GM21367 (cell line): ENCODE data around the gene CCNK.

Experiments
- ATAC-seq: cut with Tn5 transposase; IDR thresholded peaks from one replicate; pipeline ENCODE4 v1.9.1; 2021; ENCODE audit not compliant: unreplicated experiment

The CCNK gene

GRCh38 chr14:99518441-99519346 is 37.5 kb downstream of the CCNK start:
- peak; percentile 66 for ATAC-seq

DNA sequence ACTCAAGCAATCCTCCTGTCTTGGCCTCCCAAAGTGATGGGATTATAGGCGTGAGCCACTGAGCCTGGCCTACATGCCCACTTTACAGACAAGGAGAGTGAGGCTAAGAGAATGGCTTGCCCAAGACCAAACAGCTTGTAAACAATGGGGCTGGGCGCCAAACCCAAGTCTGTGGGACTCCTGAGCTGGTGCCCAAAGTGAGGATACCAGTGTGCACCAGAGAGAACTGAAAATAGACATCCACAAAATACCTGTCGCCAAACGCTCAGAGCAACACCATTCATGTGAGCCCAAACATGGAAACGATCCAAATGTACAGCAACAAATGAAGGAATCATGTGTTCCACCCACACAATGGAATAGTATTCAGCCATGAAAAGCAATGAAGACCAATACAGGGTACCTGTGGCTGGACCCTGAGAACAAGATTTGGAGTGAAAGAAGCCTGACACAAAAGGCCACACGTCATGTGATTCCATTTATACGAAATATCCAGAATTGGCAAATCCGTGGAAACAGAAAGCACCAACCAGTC is 38.2 kb downstream of the CCNK start:
- no peak for ATAC-seq

GRCh38 chr14:99519931-99520421 is 38.8 kb downstream of the CCNK start:
- ATAC-seq = no peak

GRCh38 chr14:99520571-99521081 is 39.4 kb downstream of the CCNK start:
- ATAC-seq = no peak

- ATAC-seq = no peak
Measured at GRCh38 chr14:99521176-99522024, 40.2 kb downstream of the CCNK start.

GRCh38 chr14:99522025-99522401 is 40.8 kb downstream of the CCNK start:
- no peak for ATAC-seq

DNA sequence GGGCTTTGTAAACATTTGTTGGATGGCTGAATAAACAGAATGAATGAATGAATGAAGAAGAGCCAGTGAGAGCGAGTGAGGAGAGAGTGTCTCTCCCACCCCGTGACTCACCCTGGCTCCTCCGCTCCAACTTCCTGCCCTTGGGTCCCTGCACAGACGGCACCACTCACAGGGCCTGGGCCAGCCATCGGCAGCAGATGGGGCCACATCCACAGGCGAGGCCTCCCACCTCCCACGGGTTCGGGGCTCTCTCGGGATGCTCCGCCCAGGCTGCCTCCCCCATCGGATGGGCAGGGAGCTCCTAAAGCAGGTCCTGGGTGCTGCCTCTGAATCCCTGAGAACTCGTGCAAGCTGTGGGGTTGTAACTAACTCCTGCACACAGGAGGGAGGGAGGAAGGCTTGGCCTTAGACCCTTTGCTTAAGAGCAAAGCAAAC is 41.3 kb downstream of the CCNK start:
- no peak for ATAC-seq

DNA sequence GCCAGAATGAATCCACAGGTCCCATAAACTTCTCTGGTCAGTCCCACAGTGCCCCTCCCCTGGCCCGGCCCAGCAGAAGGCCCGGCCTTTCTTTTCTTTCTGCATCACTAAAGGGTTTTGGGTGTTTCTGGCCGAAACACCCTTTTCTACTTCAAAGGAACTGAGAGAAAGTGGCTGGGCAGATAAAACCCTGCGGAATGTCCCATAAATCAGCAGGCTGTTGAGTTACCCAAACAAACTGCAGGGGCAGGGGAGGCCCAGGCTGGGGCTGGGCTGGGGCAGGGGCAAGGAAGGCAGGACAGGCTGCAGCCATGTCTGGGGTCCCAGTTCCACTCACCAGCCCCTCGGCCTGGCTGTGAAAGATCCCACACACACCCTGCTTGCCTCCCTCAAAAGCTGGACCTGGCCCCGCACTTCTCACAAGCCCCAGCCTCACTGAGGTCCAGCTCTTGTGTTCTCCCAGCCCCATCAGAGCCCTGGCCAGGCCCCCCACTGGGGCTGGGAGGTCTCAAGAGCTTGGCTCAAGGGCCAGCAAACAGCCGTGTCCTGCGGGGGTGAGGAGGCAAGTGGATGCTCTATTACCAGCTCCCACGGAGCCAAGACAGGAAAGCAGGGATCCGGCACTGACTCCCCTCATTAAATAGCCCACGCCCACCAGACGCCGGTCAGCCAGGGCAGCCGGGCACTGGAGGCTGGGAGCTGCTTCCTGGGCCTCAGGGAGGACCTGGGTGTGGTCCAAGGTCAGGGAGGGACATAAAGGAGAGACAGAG is 41.9 kb downstream of the CCNK start:
- no peak for ATAC-seq

- no peak for ATAC-seq
Measured at GRCh38 chr14:99523704-99524055, 42.5 kb downstream of the CCNK start.

DNA sequence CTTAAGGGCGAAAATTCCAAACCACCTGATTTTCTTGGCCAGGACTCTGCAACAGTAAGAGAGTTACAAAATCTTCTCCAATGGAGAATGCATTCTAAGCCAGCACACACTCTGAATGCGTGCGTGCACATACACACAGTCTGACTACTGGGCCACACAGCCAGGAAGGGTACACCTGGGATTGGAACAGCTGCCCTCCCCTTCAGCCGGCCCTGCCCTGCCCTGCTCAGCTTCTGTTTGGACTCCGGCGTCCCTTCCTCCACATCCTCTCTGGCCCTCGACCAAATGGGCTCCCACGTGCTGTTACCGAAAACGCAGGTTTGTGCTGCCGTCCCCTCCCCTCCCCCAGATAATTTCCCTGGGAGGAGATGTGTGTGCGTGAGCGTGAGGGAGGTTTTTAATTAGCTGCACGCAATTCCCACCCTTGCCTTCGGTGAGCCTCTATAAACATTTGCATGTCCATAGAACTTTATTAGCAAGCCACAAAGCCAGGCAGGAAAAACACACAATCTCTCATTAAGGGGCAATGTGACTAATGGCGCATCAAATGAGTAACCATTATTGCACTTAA is 43.0 kb downstream of the CCNK start:
- ATAC-seq = no peak

- ATAC-seq = no peak
Measured at GRCh38 chr14:99524804-99525698, 43.8 kb downstream of the CCNK start.

GRCh38 chr14:99525699-99526080 is 44.5 kb downstream of the CCNK start:
- ATAC-seq = no peak

DNA sequence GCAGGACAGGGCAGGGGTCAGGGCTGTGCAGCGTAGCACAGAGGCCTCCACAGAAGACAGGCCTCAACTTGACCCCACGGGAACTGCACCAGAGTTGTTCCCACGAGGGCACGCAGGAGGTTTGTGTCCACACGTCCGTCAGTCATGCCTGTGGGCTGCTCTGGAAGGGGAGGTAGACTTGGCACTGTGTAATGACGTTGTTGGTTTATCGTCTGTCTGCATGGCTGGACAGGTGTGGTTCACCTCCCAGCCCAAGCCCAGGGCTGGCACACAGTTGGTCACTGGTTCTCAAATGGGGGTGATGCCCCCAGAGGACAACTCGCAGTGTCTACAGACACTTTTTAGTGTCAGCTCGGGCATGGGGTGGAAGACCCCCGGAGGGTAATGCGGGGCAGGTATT is 45.8 kb downstream of the CCNK start:
- no peak for ATAC-seq

- no peak for ATAC-seq
Measured at GRCh38 chr14:99527427-99528076, 46.3 kb downstream of the CCNK start.

DNA sequence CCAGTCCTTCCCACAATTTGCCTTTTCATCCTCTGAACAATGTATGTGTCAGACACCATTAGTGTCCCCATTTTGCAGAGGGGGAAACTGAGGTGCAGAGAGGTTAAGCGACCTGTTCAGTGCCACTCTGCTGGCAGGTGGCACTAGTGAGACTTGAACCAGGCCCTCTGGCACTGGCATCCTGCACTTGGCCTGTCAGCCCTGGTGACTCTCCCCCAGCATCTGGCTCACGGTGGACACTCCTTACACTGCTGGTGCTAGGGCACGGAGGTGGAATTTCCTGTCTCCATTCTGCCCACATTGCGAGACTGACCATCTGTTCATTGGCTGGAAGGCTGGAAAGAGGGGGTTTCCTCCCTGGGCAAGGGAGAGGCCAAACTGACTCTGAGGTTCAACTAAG is 48.7 kb downstream of the CCNK start:
- no peak for ATAC-seq

GRCh38 chr14:99530407-99531155 is 49.4 kb downstream of the CCNK start:
- no peak for ATAC-seq

DNA sequence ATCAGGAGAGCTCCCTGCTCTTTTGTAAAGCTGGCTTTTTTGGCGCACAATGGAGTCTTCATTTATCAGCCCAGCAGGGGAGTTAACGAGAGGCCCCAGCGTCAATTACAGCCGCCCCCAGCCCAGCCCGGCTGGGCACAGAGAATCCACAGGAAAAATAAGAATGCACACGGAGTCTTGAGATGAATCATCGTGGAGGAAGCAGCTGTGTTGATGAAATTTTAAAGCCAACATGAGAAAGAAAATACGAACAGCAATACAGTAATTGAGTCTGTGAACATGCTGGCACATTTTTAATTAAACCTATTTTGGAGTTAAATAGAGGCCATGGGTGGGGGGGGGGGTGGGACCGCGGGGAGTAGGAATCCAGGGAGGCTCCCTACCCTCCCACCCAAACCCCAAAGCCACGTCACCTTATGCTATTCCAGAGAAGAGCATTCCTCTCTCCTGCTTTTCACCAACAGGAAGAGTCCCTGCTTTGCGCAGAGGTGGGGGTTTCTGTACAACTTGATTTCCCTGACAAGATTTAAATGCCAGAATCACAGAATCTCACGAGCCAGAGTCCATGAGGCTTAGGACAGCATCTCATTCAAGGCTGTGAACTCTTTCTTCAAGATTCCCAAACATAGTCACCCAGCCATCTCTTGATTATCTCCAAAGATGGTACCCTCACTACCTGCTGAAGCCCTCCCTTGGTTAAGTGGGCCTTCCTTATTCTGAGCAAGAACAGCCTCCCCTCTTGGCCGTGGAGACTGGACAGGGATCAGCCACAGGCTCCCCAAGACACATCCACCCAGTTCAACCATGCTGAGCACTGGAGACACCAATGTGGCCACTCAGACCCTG is 50.3 kb downstream of the CCNK start:
- no peak for ATAC-seq
